ENCODE measurements around the gene CMTM2.

- TF ChIP-seq EZH2phosphoT487 (IDR thresholded peaks at IDR 0.05; ENCODE audit: insufficient read depth, low read depth): no peak
- TF ChIP-seq EZH2 (IDR thresholded peaks at IDR 0.05; ENCODE audit: insufficient read depth, poor library complexity, severe bottlenecking): no peak
Observed at GRCh38 chr16:66551348-66551759, 27.9 kb upstream of the CMTM2 start.

Measured in GM23248 (cell line).